HepG2 (cell line): ENCODE measurements around the gene UTS2R. TPM values are rescaled to one million over a fixed set of nuclear protein-coding genes. Genes with fewer than 3 reads are reported as not detected.

ENCODE experiments used
- GMEB1 ChIP-seq: sonication (generic); formaldehyde crosslinking; IDR thresholded peaks from 2 replicates; pipeline ENCODE4 v1.5.1; 2020; ENCODE audit warnings: missing genetic modification reagents, mild to moderate bottlenecking, borderline replicate concordance
- HNF1A ChIP-seq, 2 experiments: sonication (generic) in 1 of 2; formaldehyde crosslinking in 1 of 2; IDR thresholded peaks; 2 replicates each; pipeline versions ENCODE4 v1.4.0 to v1.6.1; 2016 to 2020; ENCODE audit warnings: borderline replicate concordance in 1 of 2, low read depth in 1 of 2, mild to moderate bottlenecking in 1 of 2, missing genetic modification reagents in 1 of 2
- MAFG ChIP-seq: sonication (generic); formaldehyde crosslinking; IDR thresholded peaks from 2 replicates; pipeline ENCODE4 v1.5.1; 2020; ENCODE audit warnings: mild to moderate bottlenecking, missing genetic modification reagents
- NKX3-1 ChIP-seq: sonication (generic); formaldehyde crosslinking; IDR thresholded peaks from 2 replicates; pipeline ENCODE4 v1.5.0; 2020; ENCODE audit warnings: missing genetic modification reagents
- SIN3B ChIP-seq: fragments of 150-350 bp; IDR thresholded peaks from 2 replicates; pipeline ENCODE4 v1.6.1; 2014; ENCODE audit warnings: low read length
- SMARCE1 ChIP-seq: fragments of 450-650 bp; IDR thresholded peaks from 2 replicates; pipeline ENCODE4 v1.6.1; 2017; ENCODE audit warnings: borderline replicate concordance
- SP4 ChIP-seq: sonication (generic); formaldehyde crosslinking; IDR thresholded peaks from 2 replicates; pipeline ENCODE4 v1.8.1; 2023; ENCODE audit warnings: mild to moderate bottlenecking, missing genetic modification reagents
- ZNF576 ChIP-seq: sonication (generic); formaldehyde crosslinking; IDR thresholded peaks from 2 replicates; pipeline ENCODE4 v1.4.0; 2020; ENCODE audit warnings: mild to moderate bottlenecking, missing genetic modification reagents
- polyA plus RNA-seq, 8 experiments: library from polyadenylated mRNA; depleted of rRNA in 3 of 8; stranded (reverse) in 7 of 8; unstranded in 1 of 8; fragments of >200 nt; fragmentation: Illumina TruSeq in 4 of 8; extraction: Trizol in 4 of 8; gene quantifications; 2 replicates each; pipeline versions ENCODE4 v1.2.1 to v1.2.3, GENCODE V29; 2011 to 2016; ENCODE audit warnings: low read depth in 4 of 8, missing spikeins in 1 of 8, mixed read lengths in 1 of 8; ENCODE audit not compliant: insufficient read depth in 1 of 8
- total RNA-seq, 5 experiments: library from RNA; depleted of rRNA; stranded (reverse); fragments of >200 nt; fragmentation: Illumina TruSeq; extraction: Trizol; gene quantifications; 2 replicates each; pipeline ENCODE4 v1.2.3, GENCODE V29; 2016; ENCODE audit warnings: low read depth in 1 of 5
- TF ChIP-seq, protein P1 (sequence below): IDR thresholded peaks from 2 replicates; pipeline ENCODE4 v1.6.1; 2012; ENCODE audit warnings: low read length, improper control_type of control experiment
- TF ChIP-seq, protein P2 (sequence below): sonication (generic); formaldehyde crosslinking; IDR thresholded peaks from 2 replicates; pipeline ENCODE4 v1.4.0; 2020; ENCODE audit warnings: missing genetic modification reagents, borderline replicate concordance
- TF ChIP-seq, protein P3 (sequence below): sonication (generic); formaldehyde crosslinking; IDR thresholded peaks from 2 replicates; pipeline ENCODE4 v1.5.0; 2020; ENCODE audit warnings: mild to moderate bottlenecking, missing genetic modification reagents

The UTS2R gene
- total and polyA plus RNA-seq, 2 of the 13 experiments (the other 11 are each of a cell fraction or from before 2014, with no cell fraction given): 0.13 to 0.15 TPM

DNA sequence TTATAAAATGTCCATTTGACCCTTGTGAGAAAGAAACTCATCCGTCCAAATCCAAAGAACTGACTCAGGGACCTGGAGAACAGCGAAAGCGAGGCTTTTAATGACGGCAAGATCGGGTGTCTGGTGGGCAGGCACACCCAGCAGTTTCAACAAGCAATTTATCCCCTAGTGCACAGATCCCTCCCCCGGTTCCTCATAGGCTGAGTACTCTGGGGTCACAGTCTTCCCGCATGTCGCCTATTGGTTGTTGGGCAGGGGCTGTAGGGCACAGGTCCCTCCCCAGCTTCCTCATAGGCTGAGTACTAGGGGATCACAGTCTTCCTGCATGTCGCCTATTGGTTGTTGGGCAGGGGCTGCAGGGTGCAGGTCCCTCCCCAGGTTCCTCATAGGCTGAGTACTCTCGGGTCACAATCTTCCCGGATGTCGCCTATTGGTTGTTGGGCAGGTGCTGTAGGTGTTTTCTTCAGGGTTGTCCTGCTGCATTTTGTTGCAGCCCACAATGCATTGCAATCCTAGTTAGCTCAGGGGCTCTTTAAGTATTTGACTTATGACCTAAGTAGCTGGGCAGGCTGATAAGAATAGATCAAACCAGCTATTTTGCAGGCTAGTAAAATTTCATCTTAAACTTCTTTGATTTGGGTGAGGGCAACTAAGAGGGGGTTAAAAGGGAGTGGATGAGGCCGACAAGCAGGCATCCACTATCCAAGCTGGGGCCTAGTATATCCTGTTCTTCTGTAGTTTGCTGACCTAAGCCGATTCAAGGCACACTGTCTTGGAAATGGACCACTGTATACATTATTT lies 3.6 kb upstream of the UTS2R start (continued):
- TF ChIP-seq MAFG (CRISPR knock-in tag) (no peak), GMEB1 (CRISPR knock-in tag) (peak; percentile 22; the same call in 1 of the 2 replicates), NKX3-1 (CRISPR knock-in tag) (no peak), SIN3B (no peak), SP4 (CRISPR knock-in tag) (peak; percentile 77), SMARCE1 (no peak), HNF1A (IDR thresholded peaks at IDR 0.05; ENCODE audit: low read depth) (peak; percentile 8; the same call in 1 of the 2 replicates), HNF1A (CRISPR knock-in tag; IDR thresholded peaks at IDR 0.05; ENCODE audit: borderline replicate concordance) (no peak), ZNF576 (no peak)
- TF ChIP-seq, protein P1, sequence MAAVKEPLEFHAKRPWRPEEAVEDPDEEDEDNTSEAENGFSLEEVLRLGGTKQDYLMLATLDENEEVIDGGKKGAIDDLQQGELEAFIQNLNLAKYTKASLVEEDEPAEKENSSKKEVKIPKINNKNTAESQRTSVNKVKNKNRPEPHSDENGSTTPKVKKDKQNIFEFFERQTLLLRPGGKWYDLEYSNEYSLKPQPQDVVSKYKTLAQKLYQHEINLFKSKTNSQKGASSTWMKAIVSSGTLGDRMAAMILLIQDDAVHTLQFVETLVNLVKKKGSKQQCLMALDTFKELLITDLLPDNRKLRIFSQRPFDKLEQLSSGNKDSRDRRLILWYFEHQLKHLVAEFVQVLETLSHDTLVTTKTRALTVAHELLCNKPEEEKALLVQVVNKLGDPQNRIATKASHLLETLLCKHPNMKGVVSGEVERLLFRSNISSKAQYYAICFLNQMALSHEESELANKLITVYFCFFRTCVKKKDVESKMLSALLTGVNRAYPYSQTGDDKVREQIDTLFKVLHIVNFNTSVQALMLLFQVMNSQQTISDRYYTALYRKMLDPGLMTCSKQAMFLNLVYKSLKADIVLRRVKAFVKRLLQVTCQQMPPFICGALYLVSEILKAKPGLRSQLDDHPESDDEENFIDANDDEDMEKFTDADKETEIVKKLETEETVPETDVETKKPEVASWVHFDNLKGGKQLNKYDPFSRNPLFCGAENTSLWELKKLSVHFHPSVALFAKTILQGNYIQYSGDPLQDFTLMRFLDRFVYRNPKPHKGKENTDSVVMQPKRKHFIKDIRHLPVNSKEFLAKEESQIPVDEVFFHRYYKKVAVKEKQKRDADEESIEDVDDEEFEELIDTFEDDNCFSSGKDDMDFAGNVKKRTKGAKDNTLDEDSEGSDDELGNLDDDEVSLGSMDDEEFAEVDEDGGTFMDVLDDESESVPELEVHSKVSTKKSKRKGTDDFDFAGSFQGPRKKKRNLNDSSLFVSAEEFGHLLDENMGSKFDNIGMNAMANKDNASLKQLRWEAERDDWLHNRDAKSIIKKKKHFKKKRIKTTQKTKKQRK: peak; percentile 70
- TF ChIP-seq, protein P2, sequence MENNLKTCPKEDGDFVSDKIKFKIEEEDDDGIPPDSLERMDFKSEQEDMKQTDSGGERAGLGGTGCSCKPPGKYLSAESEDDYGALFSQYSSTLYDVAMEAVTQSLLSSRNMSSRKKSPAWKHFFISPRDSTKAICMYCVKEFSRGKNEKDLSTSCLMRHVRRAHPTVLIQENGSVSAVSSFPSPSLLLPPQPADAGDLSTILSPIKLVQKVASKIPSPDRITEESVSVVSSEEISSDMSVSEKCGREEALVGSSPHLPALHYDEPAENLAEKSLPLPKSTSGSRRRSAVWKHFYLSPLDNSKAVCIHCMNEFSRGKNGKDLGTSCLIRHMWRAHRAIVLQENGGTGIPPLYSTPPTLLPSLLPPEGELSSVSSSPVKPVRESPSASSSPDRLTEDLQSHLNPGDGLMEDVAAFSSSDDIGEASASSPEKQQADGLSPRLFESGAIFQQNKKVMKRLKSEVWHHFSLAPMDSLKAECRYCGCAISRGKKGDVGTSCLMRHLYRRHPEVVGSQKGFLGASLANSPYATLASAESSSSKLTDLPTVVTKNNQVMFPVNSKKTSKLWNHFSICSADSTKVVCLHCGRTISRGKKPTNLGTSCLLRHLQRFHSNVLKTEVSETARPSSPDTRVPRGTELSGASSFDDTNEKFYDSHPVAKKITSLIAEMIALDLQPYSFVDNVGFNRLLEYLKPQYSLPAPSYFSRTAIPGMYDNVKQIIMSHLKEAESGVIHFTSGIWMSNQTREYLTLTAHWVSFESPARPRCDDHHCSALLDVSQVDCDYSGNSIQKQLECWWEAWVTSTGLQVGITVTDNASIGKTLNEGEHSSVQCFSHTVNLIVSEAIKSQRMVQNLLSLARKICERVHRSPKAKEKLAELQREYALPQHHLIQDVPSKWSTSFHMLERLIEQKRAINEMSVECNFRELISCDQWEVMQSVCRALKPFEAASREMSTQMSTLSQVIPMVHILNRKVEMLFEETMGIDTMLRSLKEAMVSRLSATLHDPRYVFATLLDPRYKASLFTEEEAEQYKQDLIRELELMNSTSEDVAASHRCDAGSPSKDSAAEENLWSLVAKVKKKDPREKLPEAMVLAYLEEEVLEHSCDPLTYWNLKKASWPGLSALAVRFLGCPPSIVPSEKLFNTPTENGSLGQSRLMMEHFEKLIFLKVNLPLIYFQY (CRISPR knock-in tag): peak; percentile 18; the same call in 1 of the 2 replicates
- TF ChIP-seq, protein P3, sequence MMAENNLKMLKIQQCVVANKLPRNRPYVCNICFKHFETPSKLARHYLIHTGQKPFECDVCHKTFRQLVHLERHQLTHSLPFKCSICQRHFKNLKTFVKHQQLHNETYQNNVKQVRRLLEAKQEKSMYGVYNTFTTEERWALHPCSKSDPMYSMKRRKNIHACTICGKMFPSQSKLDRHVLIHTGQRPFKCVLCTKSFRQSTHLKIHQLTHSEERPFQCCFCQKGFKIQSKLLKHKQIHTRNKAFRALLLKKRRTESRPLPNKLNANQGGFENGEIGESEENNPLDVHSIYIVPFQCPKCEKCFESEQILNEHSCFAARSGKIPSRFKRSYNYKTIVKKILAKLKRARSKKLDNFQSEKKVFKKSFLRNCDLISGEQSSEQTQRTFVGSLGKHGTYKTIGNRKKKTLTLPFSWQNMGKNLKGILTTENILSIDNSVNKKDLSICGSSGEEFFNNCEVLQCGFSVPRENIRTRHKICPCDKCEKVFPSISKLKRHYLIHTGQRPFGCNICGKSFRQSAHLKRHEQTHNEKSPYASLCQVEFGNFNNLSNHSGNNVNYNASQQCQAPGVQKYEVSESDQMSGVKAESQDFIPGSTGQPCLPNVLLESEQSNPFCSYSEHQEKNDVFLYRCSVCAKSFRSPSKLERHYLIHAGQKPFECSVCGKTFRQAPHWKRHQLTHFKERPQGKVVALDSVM (CRISPR knock-in tag): no peak
